NCI-H2081 (cell line): ENCODE measurements around the gene GPR37.

Source experiments
- DNase-seq, 2 experiments: peaks; one replicate each; lab custom pipeline; 2025; lab: John Stamatoyannopoulos, UW

Gene GPR37

DNA sequence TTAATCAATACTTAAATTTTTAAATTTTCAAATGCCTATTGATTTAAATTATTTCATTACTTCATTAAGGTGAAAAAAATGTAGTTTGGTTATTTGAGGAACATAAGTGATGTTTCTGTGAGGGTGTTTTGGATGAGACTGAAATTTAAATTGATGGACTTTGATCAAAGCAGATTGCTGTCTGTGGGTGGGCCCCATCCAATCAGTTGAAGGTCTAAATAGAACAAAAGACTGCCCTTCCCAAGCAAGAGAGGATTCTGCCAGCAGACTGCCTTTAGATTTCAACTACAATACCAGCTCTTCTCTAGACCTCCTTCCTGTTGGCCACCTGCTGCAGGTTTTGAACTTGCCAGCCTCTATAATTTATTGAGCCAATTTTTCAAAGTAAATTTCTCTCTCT lies 14.5 kb upstream of the GPR37 start:
- DNase-seq: no peak

DNA sequence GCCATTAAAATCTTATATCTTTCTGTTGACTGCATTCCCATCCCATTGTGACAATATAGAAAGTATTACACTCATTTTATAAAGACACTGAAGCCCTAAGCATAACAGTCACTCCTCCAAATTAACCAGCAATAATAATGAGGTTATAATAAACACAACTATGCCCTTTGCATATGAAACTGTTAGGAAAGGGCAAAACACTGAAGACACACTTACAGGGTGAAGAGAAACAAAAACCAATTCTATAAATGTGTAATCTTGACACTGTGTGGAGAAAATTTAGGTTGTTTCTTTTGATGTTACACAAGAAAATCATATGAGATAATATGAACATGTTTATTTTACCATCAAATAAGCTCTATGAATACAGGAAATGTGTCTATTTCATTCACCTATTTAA lies 14.0 kb upstream of the GPR37 start:
- no peak for DNase-seq

DNA sequence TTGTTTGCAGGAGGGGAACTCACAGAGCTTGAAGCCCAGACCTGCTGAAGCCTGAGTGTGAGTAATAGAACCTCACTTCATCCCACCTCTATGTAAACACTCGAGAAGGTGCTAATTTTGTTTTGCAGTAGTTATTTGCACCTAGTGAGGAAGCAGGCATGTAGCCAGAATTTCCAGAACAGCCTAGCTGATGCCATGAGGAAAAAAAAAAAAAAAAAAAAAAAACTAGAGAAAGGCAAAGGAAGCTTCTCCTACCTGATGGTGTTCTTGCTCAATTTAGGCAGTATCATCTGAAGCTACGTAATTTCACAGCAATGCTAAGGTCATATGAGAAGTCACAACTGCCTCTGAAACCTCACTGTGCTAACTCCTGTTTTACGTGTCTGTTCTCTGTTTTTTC lies 13.6 kb upstream of the GPR37 start:
- peak; percentile 59 to 90 for DNase-seq

DNA sequence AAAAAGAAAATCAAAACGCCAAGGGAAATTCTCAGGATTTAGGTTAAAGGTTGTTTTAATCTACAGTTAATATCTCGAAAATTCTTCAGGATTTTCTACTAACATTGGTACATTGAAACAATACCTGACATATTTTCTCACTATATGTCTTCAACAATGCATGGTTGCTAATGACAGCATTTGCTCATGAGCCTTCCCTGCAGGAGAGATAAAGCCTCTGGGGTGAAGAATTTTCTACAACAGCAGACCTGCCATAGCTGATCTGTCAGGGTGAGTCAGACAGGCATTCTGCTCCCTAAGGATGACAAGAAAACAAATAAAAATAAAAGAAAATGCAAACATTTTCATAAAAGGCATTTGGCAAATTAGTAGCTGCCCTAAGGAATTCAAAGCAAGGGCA lies 11.7 kb upstream of the GPR37 start:
- DNase-seq: no peak

DNA sequence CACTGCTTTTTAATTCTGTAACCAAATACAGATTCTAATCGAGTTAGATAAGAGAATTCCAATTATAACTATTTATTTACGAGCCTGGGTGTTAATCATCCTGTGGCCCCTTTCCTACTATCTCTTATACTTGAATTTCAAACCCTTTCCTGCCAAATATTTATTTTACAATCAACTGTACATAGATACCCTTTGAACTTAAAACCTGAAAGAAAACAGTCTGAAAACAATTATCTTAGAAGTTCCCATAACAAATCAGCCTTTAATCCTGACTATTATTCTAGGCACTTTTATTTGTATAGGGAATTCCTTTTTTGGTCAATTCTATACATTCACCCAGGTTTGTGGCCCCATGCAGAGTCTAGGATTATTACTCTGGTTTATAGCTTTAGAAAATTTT lies 10.6 kb upstream of the GPR37 start:
- DNase-seq: no peak

DNA sequence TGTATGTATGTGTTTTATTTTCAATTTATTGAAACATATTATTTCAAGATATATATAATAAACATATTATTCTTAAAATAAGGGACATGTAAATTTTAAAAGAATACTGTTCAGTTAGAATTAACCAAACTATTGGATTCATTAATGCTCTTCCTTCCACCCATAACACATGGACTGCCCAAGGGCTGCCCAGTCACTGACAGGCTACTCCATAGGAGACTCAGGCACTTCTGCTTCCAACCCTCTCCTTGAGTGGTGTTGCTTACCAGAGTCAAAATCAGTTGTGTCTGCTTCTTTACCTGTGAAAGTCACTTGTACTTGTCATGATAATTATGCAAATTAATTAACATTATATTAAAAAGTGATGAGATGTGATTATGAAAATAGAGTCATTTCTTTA lies 9.8 kb upstream of the GPR37 start:
- no peak for DNase-seq

DNA sequence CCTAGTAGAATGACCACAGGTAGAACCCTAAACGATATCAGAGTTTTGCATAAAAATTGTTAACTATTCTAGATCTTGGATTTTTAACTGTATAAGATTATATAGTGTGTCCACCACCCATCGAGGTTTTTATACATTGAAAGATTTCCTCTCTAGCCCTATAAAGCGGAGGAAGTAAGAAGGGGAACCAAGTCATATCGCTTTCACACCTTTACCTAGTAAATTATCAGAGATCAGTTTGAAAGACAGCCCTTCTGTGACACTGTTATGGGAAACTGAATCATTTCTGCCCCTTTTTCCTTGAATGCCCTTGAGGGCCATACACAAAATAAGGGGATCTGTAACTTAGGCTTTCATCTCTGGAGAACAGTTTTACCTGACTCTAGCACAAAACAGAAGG lies 8.3 kb upstream of the GPR37 start:
- no peak for DNase-seq

DNA sequence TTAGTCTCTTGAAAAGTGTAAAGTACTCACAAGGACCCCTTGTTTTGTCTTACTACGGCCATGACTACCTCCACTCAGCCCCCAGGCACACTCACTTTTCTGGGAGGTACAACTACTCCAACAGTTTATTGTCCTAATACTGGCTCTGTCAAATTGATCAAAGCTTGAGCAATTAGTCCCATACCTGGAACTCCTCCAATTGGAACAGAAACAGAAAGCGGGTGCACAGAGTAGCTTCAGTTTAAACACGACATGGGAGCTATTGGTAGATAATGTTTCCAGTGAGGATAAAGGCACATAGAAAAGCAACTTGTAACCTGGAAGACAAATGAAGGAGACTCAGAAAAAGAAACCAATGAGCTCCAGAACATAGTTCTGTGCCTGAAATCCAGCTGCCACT lies 7.7 kb upstream of the GPR37 start:
- DNase-seq: no peak

DNA sequence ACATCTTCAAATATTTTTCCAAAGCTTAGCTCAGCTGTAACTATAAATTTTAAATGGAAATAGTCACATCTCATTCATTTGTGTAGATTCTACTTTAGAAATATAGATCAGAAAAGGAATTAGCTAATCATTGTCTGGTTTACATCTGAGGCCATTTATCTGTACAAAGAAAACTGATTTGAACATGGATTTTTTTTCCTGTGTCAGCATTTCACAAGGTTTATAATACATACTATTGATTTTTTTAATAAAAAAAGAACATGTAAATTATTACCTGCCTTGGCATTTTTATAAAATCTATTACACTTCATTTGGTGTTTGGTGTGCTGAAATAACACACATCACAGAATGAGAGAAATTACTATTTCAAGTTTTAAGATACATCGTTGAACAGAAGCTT lies 3.5 kb upstream of the GPR37 start:
- no peak for DNase-seq

DNA sequence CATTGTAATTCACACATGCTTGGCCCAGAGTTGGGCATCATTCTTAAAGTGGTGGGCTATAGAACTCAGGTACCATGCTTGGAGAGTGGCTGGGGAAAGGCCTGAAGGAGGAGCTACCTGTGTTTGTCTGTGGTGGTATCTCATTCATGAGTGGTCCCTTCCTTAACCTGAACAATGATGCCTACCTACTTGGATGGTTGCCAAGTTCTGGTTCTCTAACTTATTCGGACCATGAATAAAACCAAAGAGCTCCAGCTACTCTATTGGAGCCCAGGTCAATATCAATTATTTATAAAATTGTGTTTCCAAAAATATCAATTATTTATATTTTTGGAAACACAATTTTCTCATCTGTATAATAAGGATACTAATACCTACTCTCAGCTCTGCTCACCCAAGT lies 2.9 kb upstream of the GPR37 start:
- DNase-seq: no peak

DNA sequence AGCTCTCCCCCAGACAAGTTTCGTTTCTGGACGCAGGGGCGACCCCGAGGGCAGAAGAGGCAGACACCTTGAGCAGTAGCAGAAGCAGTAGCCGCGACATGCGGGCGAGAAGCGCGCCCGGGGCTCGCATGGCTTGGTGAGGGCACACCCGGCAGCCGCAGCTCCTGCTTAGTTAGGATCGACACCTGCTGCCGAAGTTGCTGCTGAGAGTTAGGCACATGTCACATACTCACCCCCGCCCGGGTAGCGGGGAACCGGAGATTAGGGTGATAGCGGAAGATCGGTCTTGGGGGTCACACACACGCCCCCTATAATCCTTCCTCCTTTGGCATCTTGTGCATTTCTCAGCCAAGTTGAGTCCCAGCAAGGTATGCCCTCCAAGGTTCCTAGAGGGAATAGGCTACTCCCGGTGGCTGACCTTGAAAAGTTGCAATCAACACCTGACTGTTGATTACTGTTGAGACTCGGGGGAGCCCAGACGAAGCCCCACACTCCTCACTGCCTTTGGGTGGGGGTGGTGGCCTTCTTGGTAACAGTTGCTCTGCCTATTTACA lies 668 bp downstream of the GPR37 start:
- DNase-seq: peak in 1 of 2 experiments; percentile 17

DNA sequence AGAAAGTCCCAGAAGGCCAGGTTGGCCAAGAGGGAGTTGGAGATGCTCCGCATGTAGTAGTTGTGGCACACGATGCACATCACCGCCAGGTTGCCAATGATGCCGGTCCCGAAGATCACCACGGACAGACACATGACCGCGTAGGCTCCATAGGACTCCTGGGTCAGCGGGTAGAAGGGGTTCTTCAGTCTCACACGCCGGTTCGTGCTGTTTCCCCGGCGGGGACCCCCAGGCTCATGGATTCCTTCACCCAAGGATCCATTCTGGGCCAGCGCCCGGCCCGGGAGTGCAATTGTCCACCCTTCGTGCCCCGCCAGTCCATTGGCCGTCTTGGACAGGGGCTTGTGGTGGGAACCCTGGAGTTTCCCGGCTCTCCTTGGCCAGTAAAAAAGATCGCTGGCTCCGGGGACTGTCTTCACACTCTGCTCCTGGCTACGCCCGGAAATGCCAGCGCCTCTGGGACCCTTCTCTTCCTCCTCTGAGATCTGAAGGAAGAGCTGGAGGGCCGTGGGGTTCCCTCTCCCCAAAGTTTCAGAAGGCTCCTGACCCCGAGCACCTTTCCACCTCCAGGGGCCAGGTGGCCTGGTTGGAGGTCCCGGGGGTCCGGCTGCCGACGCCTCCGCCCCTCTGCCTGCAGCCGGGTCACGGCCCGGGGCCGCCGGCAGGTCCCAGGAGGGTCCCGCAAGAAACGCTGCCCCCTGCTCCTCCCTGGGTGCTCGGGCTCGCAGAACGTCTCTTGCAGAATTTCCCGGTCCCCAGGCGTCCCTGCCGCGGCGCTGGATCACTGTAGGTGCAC lies 1.3 kb downstream of the GPR37 start:
- DNase-seq: no peak

DNA sequence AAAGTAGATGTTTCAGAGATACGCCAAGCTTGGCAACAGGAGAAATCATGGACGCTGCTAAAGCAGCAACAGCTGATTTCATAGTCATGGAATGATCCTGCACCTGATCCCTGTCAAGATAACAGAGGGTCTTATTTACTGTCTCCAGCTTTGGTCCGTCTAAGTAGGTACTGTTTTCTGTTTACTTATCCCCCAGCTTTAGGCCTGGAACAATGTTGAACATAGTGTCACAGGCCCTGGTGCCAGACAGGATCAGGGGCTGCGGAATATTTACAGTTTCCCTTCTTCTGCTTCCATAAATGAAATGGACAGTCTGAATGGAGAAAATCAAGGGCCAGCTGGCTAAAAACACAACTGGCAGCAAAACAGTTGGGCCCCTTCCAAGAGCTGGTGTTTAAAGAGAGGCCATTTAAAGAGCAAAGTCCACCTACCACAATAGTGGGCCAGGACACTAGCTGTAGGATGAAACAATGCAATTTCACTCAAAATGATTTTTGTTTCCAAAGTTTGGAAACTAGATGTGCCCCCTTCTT lies 2.9 kb downstream of the GPR37 start:
- peak; percentile 26 to 60 for DNase-seq

DNA sequence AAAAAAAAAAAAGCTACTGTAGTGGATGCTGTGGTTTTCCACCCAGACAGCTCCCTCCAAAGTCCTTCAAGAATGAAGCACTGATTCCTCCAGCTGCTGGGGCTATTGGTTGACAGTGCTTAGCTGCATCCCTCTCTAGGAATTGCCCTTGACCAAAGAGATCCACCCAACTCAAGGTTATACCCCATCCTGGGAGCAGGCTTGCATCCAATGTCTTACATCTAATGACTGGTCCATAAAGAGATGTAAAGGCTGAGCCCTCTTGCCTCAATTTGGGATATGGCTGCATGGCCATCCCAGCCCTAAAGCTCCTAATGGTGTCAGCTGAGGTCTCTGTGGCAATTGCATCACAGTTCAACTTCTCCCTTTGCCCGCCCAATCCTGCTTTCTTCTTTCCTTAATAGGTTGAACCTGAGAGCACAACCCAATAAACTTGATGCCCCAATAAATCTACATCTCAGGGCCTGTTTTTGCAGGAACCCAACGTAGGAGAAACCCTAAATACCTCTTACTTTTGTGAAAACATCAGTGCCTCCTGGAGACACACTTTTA lies 4.4 kb downstream of the GPR37 start:
- no peak for DNase-seq

DNA sequence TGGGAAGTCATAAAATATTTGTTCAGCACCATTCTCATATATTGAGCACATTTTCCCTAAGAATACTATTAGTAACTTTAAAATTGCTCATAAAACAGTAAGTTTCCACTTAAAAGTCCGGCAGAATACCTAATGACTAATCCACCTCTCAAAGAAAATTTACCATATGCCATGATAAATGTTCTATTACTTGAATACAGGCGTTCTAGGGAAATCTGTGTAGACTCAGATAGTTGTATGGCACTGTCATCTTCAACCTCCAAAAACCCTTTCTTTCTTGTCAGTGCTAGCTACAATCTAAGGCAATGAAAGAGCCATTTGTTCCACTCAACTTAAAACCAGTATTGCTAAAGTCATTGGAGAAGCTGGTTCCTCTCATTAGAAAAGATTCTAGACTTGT lies 7.3 kb downstream of the GPR37 start:
- DNase-seq: no peak

DNA sequence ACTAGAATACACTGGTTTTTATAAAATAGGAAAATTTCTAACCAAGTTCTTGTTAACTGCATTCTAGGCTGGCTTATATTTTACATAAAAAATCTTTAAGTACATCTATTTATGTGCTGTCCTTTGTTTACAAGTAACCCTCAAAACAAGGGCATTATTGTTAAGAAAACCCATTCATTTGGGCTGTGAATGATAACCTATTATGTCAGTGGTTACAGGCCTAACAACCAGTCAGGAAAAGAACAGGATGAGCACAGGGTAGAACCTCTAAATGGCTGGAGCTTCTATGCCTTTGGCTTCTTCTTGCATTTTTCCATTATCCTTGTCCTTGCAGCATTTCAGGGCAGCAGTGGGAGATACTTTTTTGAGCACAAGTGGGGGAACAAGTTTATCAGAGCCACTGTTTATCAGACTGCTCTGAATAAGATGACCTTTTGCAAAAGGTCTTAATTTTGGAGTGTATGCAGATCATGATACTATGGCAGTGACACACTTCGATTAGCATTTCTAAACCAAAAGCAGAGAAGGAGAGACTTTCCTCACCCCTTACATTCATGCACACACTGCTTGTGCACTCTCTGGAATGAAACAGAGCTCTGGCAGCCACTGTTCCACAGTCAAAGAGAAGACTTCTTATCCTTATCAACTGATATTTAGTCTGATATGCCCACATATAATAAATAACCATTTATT lies 10.9 kb downstream of the GPR37 start:
- no peak for DNase-seq

DNA sequence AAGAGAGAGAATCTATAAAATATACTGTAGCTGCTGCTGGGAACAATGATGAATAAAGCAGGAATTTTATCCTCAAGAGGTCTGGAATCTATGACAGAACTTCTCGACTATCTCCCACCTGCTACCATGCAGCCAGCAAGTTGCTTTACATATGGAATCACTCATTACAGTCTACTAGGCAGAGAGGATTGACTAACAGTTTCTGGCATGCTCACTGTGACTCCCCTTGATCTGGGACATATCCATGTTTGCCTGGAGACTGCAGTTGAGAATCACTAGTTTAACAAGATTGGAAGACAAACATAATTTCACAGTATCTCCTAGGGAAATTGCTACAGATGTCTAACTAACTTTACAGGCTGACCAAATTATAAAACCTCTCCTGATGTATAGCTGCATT lies 13.3 kb downstream of the GPR37 start:
- no peak for DNase-seq

DNA sequence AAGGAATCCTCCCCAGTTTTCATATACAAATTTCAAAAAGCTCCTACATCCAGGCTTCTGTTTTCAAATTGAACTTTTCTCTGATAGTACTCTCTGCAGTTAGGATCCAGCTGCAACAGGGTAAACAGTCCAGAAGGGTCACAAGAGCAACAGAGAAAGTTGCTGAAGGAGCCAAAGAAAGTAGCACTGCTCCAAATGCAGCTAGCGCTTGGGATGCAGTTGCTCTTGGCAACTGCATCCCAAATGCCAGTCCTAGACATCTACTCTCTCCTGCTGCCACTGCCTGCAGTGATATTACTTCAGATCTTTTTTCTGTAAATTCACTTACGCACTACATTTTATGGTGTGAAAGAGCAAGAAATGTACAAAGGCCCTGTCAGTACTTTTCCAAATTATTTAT lies 14.6 kb downstream of the GPR37 start:
- no peak for DNase-seq

DNA sequence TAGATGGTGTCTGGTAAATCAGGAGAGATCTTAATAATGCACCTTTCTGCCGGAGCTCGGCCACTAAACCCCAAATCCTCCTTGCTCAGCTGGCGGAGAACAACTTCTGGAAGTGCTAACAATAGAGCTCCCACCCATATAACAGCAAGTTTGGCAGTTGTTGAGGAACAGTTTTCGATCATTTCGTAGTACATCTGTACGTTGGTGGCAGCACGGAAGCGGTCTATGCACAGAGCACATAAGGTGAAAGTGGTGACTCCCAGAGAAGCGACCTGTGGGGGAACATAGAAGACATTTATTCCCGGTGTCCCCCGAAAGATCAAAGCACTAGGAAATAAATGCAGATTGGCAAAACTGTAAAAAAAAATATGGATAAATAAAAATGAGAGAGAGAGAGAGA lies 18.5 kb downstream of the GPR37 start:
- no peak for DNase-seq

DNA sequence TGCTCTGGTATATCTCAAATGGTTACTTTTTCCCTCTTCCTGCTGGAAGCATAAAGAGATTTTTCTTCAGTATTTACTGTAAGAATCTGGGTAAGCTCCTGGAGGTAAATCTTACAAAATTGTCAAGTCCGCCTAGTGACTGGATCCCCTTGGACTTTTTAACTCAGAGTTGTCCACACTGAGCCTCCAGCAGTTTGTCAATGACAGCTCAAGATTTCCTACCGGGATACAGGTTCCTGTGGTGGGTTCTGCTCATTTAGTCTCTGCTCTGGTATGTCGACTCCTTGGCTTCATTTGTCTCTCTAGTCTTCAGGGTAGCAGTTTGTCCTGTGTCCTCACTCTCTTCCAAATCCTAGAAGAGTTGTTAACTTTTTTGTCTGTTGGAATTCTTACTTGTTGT lies 27.0 kb downstream of the GPR37 start:
- no peak for DNase-seq

DNA sequence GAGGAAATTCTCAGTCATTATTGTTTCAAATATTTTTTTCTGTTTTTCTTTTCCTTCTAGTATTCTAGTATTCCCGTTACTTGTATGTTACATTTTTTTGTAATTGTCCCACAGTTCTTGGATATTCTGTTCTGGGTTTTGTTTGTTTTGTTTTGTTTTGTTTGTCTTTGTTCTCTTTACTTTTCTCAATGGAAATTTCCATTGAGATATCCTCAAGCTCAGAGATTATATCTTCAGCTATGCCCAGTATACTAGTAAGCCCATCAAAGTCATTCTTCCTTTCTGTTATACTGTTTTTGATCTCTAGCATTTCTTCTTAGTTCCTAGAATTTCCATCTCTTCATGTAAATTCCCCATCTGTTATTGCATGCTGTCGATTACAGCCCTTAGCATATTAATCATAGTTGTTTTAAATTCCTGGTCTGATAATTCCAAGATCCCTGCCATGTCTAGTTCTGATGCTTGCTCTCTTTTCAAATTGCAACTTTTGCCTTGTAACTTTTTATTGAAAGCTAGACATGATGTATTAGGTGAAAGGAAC lies 27.8 kb downstream of the GPR37 start:
- no peak for DNase-seq

DNA sequence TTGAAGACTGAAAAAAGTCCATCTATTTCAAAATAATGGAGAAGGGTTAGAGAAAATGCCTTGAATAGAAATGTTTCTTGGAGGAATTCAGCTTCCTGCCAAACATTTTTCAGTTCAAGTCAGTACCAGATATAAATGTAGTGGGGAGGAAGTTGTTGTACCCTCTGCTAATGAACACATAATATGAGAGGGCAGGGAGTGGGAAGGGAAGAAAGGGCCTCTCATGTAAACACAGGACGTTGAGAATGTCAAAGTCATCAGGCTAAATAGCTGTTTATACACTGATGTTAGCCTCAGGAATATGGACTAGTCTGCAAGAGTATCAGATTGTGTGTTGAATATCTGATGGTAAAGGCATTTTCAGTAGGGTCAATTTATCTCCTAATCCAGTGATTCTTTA lies 37.0 kb downstream of the GPR37 start:
- DNase-seq: no peak
